SH-SY5Y (cell line): ENCODE data around the gene BTNL9.

Source experiments
- GATA2 ChIP-seq: IDR thresholded peaks from 2 replicates; pipeline ENCODE4 v1.6.1; 2011; ENCODE audit warnings: mild to moderate bottlenecking, low read depth, low read length
- GATA3 ChIP-seq: IDR thresholded peaks from 2 replicates; pipeline ENCODE4 v1.6.1; 2011; ENCODE audit warnings: low read depth, mild to moderate bottlenecking, low read length, moderate library complexity

DNA sequence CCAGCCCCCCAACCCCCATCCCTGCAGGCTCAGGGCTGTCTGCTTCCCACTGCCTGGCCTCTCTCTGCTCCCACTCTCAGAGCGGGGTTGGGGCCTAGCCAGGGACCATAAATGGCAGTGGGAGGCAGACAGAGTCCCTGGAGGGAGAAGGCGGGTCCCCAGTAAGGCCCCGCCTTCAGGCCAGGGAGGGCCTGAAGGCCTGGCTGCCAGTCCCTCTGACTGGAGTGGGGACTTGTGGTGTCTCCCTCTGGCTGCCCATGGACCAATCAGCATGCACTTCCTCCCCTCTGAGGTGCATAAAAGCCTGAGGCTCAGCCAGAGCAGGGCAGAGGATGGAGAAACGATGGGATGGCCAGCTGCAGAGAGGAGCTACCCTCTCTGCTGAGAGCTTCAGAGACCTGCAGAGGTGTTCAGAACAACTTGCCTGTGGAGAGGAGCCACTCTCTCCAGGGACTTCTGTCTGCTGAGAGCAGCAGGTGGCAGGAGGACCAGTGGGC lies 2.7 kb upstream of the BTNL9 start:
- TF ChIP-seq GATA3 (no peak), GATA2 (no peak)
